ENCODE measurements around the gene INPP5D.
A peak's percentile ranks its signal among the peaks of the same experiment; 100 is the strongest.
"Not testable (repeated sequence)": the region's sequence is repeated elsewhere in the genome, so short reads cannot be mapped to it uniquely, and the experiment has no call there.

Gene INPP5D

DNA sequence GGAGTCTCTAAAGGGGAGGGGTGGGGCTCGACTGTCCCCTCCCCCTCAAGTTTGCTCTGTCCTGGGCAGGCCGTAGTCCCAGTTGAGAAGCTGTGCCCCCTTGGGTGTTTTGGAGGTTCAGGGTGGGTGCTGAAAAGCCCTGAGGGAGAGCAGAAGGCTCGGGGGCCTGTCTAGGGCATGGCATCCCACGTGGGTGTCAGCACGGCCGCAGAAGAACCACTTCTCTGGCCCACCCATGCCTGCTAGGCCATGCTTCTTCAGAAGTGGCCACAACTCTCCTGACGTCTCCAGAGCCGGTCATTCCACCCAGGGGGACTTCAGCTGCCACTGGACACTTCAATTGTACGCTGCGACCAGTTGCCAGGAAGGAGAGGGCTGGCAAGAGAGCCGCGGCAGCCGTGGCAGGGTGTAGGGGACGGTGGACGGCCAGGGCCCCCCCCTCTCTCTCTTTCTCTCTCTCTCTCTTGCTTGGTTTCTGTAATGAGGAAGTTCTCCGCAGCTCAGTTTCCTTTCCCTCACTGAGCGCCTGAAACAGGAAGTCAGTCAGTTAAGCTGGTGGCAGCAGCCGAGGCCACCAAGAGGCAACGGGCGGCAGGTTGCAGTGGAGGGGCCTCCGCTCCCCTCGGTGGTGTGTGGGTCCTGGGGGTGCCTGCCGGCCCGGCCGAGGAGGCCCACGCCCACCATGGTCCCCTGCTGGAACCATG is at the start of gene INPP5D:
INPP5D (plus strand) TSS at position 546 of the 704 bp plus-strand sequence; CDS start at position 683, 137 bp downstream.
- DNase-seq (ENCODE audit: low spot score) = no peak

DNA sequence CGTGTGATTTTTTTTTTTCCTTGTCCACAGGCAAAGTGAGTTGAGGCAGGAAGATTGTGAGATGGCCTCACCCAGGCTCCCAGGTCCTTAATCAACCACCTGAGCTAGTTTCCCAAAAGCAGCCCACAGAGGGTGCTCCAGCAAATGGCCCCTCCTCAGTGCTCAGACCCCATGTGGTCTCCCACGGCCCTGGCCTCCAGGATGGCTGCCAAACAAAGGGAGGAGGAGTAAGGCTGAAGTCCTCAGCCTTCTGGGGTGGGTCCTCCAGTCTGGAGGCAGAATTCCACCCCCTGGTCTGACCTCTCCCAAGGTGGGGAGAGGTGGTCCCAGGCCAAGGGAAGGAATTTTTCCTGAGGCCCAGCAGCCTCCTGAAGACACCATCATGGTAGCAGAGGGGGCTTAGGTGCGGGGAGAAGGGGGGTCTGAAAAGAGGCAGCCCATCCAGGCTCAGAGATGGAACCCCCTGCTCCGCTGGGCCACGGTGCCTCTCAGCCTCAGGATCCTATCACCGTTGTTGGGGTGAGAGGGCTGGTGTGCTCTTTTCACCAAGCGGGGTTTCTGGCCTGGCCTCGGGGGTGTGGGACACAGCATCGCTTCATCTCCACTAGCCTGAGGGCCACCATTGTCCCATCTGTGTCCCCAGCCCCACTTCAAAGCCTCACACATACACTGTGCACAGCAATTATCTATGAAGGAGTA is 49.4 kb upstream of the INPP5D start:
- DNase-seq (ENCODE audit: low spot score) = no peak

DNA sequence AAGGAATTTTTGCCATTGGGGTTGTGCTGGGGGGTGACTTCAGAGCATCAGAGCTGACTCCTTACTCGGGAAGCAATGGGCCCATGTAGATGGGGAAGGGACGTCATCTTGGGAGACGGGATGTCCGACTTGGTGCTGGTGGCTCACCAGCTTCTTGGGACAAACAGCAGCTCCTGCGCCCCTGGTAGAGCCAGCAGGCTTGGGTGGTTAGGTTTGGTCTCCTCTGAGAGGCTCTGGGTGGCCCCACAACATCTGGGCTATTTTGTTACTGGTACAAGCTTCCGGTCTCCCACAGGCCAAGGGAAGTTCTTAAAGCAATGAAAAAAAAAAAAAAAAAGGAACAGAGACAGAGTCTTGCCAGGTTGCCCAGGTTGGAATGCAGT is 48.9 kb upstream of the INPP5D start:
- no peak for DNase-seq (ENCODE audit: low spot score)

DNA sequence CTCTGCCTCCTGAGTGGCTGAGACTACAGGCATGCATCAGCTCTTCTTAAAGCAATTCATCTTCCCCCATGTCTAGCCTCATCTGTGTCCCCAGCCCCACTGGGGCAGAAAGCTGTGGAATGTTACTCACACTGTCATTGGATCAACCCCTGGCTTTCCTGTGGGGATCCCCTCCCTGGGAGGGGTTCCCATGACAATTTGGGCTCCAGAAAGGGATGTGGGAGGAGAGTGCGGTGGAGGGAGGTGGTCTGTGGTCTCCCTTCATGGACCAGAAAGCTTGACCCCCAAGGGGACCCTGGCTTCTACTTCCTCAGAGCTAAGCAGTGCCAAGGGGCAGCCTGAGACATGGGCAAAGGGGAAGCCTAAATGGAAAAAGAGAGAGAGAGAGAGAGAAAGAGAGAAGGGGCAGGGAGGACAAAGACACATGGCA is 48.4 kb upstream of the INPP5D start:
- no peak for DNase-seq (ENCODE audit: low spot score)

DNA sequence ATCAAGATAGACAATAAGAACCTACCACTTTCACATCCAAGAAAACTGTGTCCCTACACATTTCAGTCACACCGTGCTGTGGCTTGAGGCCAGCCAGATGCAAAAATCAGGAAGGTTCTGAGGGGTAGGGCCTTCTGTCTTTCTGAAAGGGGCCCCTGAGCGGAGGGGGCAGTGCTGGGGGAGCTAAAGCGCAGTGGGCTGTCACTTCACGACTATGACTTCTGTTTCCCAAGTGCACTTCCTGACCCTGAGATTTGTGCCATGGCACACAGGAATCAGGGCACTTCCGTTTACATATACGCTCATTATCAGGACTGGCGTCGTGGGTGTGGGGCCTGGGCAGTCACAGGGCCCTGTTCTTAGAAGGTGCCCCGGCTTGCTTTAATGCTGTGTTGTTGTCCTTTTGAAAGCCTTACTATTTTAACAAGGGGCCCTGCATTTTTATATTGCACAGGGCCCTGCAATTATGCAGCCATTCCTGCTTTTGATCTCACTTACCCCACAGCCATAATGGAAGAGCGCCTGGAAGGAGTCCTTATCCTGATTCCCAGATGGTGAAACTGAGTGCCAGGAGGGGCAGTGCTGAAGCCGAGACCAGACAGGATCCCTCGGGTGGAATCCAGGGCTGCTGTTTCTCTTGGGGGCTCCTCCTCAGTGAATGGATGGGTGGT is 47.7 kb upstream of the INPP5D start:
- DNase-seq (ENCODE audit: low spot score) = no peak

DNA sequence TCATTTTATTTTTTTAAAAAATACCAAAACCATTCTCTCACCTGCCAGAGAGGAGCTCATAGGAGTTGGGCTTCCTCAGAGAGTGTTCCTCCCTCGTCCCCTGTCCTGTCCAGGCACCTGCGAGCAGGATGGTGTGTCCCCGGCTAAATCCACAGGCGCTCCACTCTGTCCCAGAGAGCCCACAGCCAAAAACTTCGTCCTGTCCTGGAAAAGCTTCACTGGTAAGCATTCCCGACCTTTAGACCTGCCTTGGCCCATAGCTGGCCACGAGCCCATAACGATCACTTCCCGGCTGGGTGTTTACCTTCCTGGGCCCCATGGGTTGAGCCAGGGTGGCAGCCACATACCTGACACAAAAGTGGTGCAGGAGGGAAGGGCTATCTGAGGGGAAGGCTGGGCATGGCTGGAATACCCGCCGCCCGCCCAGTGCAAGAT is 47.1 kb upstream of the INPP5D start, which contains the start of gene NGEF:
NGEF (minus strand) TSS at position 230 of the 435 bp plus-strand sequence. CDS start 38,366 bp downstream, outside the sequence.
- DNase-seq (ENCODE audit: low spot score) = no peak

DNA sequence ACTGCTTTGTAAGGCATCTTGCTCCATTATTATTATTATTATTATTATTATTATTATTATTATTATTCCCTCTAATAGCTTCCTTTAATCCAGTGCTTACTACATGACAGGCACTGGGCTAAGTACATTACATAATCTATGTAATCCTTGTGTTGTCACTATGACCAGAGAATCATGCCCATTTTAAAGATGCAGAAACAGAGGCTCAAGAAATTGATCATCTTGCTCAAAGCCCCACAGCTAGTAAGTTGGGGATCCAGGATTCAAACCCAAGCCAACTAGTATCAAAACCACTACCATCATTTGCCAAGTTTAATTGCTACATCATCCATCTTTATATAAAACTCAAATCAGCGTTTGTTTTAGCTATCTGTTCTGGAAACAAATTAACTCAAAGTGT is 46.5 kb upstream of the INPP5D start:
- no peak for DNase-seq (ENCODE audit: low spot score)

DNA sequence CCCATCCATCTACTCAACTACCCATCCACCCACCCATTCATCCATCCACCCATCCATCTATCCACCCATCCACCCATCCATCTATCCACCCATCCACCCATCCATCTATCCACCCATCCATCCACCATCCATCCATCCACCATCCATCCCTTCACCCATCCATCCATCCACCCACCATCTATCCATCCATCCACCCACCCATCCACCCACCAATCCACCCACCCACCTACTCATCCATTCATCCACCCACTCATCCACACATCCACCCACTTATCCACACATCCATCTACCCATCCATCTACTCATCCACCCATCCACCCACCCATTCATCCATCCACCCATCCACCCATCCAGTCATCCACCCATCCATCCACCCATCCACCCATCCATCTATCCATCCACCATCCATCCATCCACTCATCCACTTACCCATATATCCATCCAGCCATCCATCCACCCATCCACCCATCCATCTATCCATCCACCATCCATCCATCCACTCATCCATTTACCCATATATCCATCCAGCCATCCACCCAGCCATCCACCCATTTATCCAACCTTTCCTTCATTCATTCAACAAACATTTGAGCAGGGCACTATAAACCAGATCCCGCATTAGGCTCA is 45.0 kb upstream of the INPP5D start:
- no peak for DNase-seq (ENCODE audit: low spot score)

DNA sequence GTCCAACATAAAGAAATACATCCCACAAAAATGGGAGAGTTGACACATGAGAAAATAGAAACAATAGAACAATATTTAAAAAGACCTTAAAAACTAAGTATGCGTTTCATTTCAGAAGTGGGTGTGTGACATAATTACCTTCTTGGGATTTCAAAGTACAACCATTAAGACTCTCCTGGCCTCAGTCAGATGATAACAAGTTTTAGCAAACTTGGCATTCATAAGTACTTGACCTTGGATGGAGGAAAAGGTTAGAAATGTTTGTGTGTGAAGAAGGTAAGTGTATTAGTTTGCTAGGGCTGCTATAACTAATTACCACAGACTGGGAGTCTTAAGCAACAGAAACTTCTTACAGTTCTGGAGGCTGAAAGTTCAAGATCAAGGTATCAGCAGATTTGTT is 42.2 kb upstream of the INPP5D start:
- no peak for DNase-seq (ENCODE audit: low spot score)

DNA sequence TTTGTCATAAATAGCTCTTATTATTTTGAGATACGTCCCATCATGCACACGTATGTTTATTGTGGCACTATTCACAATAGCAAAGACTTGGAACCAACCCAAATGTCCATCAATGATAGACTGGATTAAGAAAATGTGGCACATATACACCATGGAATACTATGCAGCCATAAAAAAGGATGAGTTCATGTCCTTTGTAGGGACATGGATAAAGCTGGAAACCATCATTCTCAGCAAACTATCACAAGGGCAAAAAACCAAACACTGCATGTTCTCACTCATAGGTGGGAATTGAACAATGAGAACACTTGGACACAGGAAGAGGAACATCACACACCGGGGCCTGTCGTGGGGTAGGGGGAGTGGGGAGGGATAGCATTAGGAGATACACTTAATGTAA is 40.5 kb upstream of the INPP5D start:
- not testable (repeated sequence) for DNase-seq (ENCODE audit: low spot score)

DNA sequence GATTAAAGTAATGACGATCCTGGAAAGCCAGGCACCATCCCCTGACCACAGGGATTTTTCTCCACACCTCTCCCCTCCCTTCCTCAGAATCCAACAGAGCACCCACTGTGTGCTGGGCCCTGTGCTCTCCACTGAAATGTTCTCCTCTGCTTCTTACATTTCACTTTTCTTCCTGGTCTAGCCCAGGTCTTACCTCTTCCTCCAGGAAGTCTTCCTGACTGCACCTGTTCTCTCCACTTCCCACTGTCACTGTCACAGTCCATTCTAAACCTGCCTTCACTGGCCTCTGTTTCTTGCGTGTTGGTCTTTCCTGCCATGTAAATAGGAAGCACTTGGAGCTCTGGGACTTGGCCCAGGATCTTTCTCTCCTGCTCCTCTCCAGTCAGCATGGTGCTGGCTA is 39.7 kb upstream of the INPP5D start:
- DNase-seq (ENCODE audit: low spot score) = no peak

DNA sequence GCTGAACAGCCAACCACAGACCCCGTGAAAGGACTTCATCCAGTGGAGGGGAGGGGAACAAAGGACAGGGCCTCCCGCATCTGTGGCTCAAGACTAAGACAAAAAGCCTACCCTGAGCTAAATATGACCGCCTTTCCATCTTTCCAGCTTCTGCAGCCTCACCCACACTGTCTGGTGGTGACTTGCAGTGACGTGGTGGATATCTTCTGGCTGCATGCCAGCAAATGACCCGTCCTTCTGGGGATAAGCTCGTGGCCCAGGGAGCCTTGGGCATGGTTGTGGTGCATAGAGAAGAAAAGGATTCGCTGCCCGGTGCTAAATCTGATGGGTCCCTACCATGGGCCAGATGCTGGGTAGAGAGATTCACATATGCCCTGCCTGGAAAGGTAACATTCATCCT is 38.4 kb upstream of the INPP5D start:
- peak; percentile 78 for DNase-seq (ENCODE audit: low spot score)

DNA sequence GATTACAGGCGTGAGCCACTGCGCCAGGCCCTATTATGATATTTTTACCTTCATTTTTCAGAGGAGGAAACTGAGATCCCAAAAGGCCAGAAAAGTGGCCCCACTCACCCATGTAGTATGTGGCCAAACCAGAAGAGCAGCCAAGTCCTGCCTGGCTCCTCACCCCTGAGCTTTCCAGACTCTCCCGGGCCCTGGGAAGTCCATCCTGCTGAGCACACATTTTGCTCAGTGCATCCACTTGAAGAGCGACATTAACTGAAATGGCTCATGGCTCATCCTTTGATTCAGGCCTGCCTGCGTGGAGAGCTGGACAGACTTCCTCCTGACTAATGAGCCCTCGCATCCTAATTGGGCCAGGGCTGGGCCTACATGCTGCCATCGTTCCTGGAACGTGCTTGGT is 37.6 kb upstream of the INPP5D start:
- DNase-seq (ENCODE audit: low spot score) = no peak

DNA sequence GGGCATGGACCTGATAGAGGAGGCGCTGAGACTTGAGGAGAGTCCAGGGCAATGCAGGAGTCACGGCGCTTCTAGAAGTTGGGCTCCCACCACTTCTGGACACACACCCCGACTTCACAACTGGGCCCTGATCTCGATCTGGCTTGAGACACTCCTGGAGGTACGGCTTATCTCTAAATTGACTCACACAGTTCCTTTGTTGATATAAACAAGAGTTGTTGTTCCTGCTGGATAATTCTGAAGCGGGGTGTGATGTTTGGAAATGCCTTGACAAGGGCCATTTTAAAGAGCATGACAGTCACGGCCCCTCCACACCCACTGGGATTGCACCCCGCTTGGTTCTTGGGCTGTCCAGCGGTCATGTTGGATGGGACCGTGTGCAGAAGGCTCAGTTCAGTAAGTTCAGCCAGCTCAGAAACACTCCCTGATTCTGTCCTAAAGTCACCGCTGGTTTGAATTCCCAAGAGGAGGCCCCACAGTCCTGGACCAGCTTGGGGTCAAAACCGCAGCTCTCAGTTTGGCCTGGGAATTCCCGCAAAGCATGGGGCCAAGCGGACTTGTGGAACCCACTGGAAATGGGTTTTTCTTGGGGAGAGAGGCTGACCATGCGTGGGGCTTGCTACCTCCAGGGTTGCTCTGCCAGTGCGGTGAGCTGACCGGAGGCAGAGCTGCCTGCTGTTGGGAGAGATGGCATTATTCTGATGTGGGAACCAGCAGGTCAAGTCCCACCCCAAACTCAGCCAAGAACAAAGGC is 37.0 kb upstream of the INPP5D start:
- DNase-seq (ENCODE audit: low spot score) = no peak

DNA sequence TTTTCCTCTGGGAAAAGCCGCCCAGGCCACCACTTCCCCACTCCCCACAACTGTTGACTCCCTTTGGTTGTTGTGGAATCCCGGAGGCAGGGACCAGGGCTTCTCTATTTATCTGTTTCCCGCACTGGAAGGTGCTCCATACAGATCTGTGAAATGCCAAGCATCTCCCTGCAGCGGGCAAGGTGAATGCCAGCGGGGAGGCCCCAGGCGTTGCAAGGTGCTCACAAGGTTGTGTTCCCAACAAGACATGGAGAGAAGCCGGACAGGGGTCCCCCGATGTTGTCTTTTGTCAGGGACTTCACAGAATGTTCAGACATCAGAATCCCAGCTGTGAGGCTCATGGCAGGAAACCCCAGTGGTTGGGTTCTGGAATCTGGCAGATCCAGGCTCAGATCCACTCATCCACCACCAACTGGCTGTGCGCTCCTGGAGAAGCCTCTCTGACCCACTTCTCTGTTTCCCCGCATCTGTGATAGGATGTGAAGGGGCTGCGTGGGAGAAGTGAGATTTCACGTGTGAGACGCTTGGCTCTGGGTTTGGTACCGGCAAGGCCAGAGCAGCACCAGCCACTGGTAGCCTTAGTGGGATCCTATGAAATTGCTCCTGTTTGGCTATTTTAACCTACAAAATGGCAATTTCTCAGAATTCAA is 36.3 kb upstream of the INPP5D start:
- DNase-seq (ENCODE audit: low spot score) = no peak

DNA sequence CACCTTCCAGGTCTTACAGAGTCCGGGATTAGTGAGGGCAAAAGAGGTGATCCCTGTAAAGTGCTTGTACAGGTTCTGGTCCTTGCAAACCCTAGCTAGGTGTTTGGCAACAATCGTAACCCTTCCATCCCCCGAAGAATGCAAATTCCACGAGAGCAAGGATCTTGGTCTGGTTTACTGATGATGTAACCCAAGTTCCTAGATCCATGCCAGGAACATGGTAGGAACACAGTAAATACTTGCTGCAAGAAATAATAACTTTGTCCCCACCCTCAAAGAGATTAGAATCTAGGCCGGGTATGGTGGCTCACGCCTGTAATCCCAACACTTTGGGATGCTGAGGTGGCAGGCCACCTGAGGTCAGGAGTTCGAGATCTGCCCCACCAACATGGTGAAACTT is 34.4 kb upstream of the INPP5D start:
- no peak for DNase-seq (ENCODE audit: low spot score)

DNA sequence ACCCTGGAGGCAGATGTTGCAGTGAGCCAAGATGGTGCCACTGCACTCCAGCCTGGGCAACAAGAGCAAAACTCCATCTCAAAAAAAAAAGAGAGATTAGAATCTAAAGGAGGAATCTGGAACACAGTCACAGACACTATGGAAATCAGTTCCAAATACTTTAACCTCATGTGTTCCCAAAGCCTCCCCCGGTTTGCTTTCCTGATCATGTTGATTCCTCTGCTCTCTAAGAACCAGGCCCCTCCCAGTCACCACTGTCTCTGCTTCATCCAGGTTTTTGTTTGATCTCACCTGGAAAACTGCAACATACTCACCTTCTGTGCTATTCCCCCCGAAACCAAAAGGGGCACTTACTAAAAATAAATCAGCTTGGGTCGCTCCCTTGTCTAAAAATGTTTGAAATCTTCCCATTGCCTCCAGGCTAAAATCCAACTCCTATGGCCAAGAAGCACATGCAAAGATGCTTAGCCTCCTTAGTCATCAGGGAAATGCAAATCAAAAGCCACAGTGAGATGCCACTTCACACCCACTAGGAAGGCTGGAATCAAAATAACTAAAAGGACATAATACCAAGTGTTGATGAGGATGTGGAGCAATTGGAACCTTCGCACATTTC is 33.8 kb upstream of the INPP5D start:
- no peak for DNase-seq (ENCODE audit: low spot score)

DNA sequence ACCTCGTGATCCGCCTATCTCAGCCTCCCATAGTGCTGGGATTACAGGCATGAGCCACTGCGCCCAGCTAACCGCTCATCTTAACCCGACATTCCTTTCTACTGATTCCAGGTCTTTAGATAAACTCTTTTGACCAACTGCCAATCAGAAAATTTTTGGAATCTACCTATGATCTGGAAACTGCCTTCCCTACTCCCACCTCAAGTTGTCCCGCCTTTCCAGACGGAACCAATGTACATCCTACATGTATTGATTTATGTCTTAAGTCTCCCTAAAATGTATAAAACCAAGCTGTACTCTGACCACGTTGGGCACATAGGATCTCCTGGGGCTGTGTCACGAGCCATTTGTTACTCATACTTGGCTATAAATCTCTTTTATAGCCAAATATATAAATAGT is 30.8 kb upstream of the INPP5D start:
- peak; percentile 16 for DNase-seq (ENCODE audit: low spot score)

DNA sequence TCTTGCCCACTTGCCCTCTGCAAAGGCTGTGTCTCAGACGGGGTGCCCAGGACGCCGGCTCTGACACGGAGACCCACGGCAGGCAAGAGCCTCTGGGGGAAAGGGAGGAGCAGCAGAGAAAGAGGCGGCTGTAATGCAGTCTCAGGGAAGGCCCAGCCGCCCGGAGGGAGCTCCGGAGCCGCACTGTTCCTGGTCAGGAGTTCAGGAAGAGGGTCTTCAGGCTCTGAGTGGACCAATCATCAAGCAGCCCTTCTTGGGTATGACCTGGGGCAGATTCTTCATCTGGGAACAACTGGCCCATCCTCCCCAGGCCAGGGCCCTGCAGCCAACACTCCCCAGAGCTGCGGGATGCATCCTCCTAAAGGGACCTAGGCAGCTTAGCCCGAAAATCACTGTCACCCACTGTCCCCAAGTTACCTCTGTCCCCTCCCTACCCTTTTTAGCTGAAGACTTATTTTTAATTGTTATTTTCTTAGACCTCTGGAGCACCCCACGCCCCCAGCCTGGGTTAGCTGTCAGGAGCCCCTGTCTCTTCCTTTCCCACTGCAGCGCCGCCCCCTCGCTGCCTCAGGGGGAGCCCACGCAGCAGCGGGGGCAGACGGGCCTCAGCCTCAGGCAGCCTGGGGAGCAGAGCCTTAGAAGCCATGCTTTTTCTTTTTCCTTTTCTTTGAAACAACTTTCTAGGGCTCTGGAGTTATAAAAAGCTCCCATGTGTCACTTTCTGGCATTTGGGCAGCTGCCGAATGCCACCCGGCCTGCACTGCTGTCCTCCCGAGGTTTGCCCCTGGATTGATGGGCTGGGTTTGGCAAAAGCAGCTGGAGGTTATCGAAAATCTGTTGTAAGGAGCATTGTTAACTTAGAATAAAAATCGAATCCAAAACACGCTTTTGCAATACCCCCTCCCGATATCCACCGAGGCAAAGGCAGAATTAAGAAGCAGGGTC is 28.3 kb upstream of the INPP5D start:
- DNase-seq (ENCODE audit: low spot score) = no peak
